ENCODE data around the gene TMEM30B. TPM values are rescaled to one million over a fixed set of nuclear protein-coding genes. Genes with fewer than 3 reads are reported as not detected.

The TMEM30B gene
- total RNA-seq, 4 donors from 2014 or later = 32.7 to 42.0 (median 36.8) TPM

DNA sequence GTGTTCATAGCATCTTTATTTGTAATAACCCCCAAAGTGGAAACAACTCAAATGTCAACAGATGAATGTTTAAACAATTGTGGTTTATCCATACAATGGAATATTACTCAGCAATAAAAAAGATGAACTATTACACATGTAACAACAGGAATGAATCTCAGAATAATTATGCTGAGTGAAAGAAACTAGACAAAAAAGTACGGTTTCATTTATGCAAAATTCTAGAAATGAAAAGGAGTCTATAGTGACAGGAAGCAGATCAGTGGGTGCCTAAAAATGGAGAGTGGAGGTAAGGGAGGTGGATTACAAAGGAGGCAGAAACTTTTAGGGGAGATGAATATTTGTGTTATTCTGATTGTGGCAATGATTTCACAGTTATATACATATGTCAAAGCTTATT lies 45.0 kb upstream of the TMEM30B start:
- no peak overlapping the region for H3K4me3 ChIP-seq
- WGBS = 96% methylated on average over 1 of the region's 1 CpG
- H3K4me1 ChIP-seq = peaks cover 33% of the 10 kb centered on the region
- TF ChIP-seq POLR2A (IDR thresholded peaks at IDR 0.05) (no peak), EP300 (IDR thresholded peaks at IDR 0.05) (no peak), POLR2AphosphoS5 (IDR thresholded peaks at IDR 0.05) (no peak)
- TF ChIP-seq, protein P1, sequence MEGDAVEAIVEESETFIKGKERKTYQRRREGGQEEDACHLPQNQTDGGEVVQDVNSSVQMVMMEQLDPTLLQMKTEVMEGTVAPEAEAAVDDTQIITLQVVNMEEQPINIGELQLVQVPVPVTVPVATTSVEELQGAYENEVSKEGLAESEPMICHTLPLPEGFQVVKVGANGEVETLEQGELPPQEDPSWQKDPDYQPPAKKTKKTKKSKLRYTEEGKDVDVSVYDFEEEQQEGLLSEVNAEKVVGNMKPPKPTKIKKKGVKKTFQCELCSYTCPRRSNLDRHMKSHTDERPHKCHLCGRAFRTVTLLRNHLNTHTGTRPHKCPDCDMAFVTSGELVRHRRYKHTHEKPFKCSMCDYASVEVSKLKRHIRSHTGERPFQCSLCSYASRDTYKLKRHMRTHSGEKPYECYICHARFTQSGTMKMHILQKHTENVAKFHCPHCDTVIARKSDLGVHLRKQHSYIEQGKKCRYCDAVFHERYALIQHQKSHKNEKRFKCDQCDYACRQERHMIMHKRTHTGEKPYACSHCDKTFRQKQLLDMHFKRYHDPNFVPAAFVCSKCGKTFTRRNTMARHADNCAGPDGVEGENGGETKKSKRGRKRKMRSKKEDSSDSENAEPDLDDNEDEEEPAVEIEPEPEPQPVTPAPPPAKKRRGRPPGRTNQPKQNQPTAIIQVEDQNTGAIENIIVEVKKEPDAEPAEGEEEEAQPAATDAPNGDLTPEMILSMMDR (IDR thresholded peaks at IDR 0.05) = no peak
- H3K36me3 ChIP-seq = no peaks in the 10 kb centered on the region
- DNase-seq (ENCODE audit: low spot score in 2 of 2) = no peak
- H3K27me3 ChIP-seq = peaks cover 3% of the 10 kb centered on the region
- peak overlapping the region; percentile 57 for H3K27ac ChIP-seq
- no peaks in the 10 kb centered on the region for H3K9me3 ChIP-seq

DNA sequence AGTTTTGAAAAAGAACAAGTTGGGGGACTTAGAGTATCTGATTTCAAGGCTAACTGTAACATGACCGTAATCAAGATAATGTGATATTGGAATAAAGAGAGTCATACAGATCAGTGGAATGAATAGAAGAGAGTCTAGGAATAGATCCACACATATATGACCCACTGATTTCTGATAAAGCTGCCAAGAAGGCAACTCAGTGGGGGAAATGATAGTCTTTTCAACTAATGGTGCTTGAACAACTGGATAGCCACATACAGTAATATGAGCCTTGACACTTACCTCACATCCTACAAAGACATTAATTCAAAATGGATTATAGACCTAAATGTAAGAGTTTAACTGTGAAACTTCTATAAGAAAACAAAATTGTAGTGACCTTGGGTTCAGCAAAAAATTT lies 44.0 kb upstream of the TMEM30B start:
- peaks cover 39% of the 10 kb centered on the region for H3K4me1 ChIP-seq
- peaks cover 3% of the 10 kb centered on the region for H3K27me3 ChIP-seq
- H3K9me3 ChIP-seq = no peaks in the 10 kb centered on the region
- no peak for DNase-seq (ENCODE audit: low spot score in 2 of 2)
- H3K36me3 ChIP-seq = no peaks in the 10 kb centered on the region
- 84% methylated on average over 1 of the region's 1 CpG for WGBS
- no peak overlapping the region for H3K4me3 ChIP-seq
- TF ChIP-seq POLR2AphosphoS5 (IDR thresholded peaks at IDR 0.05) (no peak), POLR2A (IDR thresholded peaks at IDR 0.05) (no peak), EP300 (IDR thresholded peaks at IDR 0.05) (no peak)
- TF ChIP-seq, protein P1 (IDR thresholded peaks at IDR 0.05) = no peak
- H3K27ac ChIP-seq = no peak overlapping the region

DNA sequence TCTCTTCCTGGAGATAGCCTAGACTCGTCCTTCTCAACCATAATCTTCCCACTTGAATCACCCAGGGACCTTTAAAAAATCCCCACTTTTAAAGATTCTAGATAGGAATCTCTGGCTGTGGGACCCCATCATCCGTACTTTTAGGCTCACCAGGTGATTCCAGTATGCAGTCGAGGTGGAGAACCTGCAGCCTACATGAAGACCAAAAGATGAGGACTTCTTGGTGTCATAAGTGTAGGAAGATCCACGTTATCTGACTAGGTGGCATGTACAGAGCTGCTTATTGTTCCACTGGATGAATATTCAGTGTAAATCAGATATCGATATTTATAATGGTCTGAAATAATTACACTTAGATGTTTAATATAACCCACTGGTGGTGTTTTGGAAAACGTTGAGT lies 42.8 kb upstream of the TMEM30B start:
- Histone ChIP-seq H3K4me3 (peak overlapping the region; percentile 90), H3K9me3 (no peaks in the 10 kb centered on the region), H3K27me3 (peaks cover 3% of the 10 kb centered on the region), H3K27ac (no peak overlapping the region), H3K4me1 (peaks cover 34% of the 10 kb centered on the region), H3K36me3 (no peaks in the 10 kb centered on the region)
- DNase-seq (ENCODE audit: low spot score in 2 of 2) = no peak
- WGBS = 73% methylated on average over 6 of the region's 6 CpGs
- no peak for TF ChIP-seq POLR2AphosphoS5 (IDR thresholded peaks at IDR 0.05)
- TF ChIP-seq, protein P1 (IDR thresholded peaks at IDR 0.05) = no peak
- no peak for TF ChIP-seq POLR2A (IDR thresholded peaks at IDR 0.05)
- TF ChIP-seq EP300 (IDR thresholded peaks at IDR 0.05) = no peak

DNA sequence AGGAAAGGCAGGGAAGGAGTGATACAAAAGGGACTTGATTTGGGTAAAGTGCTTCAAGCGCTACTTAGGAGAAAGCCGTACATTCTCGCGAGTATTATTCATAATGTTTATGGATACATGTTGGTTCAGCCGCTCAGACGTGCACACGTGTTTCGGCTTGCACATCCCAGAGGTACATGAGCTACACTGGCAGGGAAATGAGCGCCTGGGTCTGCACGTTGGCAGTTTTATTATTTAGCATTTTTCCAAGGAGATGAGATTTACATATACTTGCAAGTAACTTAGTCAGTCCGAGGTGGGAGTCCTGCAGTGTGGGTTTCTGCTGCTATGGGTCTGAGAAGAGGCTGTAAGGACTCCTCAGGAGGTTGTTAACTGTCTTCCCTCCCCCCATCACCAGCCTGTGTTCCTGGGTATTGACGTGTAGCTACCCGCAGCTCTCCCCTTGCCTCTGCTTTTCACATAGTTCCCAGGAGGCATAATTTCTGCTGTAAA lies 41.7 kb upstream of the TMEM30B start:
- H3K27me3 ChIP-seq = peaks cover 3% of the 10 kb centered on the region
- no peak for DNase-seq (ENCODE audit: low spot score in 2 of 2)
- 8% methylated on average over 12 of the region's 13 CpGs for WGBS

DNA sequence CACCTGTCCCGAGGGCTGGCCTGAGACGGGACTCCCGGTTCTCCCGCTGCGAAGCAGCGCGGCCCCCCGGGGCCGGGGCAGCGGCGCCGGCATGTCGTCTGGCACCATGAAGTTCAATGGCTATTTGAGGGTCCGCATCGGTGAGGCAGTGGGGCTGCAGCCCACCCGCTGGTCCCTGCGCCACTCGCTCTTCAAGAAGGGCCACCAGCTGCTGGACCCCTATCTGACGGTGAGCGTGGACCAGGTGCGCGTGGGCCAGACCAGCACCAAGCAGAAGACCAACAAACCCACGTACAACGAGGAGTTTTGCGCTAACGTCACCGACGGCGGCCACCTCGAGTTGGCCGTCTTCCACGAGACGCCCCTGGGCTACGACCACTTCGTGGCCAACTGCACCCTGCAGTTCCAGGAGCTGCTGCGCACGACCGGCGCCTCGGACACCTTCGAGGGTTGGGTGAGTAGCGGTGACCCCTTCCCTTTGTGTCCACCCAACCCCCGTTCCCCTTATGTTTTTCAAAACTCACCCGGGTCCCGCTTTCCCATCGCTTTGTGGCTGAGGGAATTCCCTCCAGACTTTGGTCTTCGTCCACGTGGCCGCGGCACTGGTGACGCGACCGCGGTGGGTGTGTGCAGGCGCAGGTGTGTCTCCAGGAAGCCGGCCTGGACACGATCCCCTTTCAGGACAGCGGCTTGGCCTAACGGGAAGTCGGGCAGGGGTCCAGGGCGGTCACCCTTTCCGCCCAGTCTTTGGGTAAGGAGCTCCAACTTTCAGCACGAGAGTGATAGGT lies 41.1 kb upstream of the TMEM30B start:
- no peaks in the 10 kb centered on the region for H3K9me3 ChIP-seq
- H3K4me1 ChIP-seq = peaks cover 21% of the 10 kb centered on the region
- H3K36me3 ChIP-seq = no peaks in the 10 kb centered on the region
- TF ChIP-seq, protein P1 (IDR thresholded peaks at IDR 0.05) = no peak
- TF ChIP-seq EP300 (IDR thresholded peaks at IDR 0.05) = no peak
- no peak for TF ChIP-seq POLR2AphosphoS5 (IDR thresholded peaks at IDR 0.05)
- no peak for TF ChIP-seq POLR2A (IDR thresholded peaks at IDR 0.05)
- peak overlapping the region; percentile 94 for H3K27ac ChIP-seq
- H3K27me3 ChIP-seq = peaks cover 3% of the 10 kb centered on the region
- peak overlapping the region; percentile 90 for H3K4me3 ChIP-seq
- 3% methylated on average over 41 of the region's 63 CpGs for WGBS
- peak in 1 of 2 donors; percentile 83 for DNase-seq (ENCODE audit: low spot score in 2 of 2)

More for the DNA sequence above, 41.7 kb upstream of the TMEM30B start:
- Histone ChIP-seq H3K4me3 (peak overlapping the region; percentile 90), H3K36me3 (no peaks in the 10 kb centered on the region), H3K4me1 (peaks cover 27% of the 10 kb centered on the region), H3K9me3 (no peaks in the 10 kb centered on the region), H3K27ac (peak overlapping the region; percentile 94)
- TF ChIP-seq EP300 (IDR thresholded peaks at IDR 0.05) (no peak), POLR2AphosphoS5 (IDR thresholded peaks at IDR 0.05) (peak in 1 of 3 donors; percentile 22)

Data from suprapubic skin (tissue), 4 donors.